ENCODE results near the gene OR1B1. TPM values are rescaled to one million over a fixed set of nuclear protein-coding genes. Genes with fewer than 3 reads are reported as not detected.

Gene OR1B1
- total and polyA plus RNA-seq, 8 donors, result 0.19 TPM; not detected in 7

- FAIRE-seq, result no peak
- WGBS, 2 donors, result 21 to 29% methylated on average over 1 of the region's 1 CpG
- no peak for TF ChIP-seq CTCF (IDR thresholded peaks at IDR 0.05)
- Histone ChIP-seq H3K27ac (no peak overlapping the region), H3K27me3 (no peaks in the 10 kb centered on the region), H3K36me3 (no peaks in the 10 kb centered on the region), H3K4me1 (no peaks in the 10 kb centered on the region), H3K4me3 (no peak overlapping the region), H3K9me3 (no peaks in the 10 kb centered on the region)
- no peak for ATAC-seq
- intact Hi-C loops (cut with DNase I), result no loop called here
- DNase-seq, result no peak
Measured at GRCh38 chr9:122656378-122656777, 1.0 kb downstream of the OR1B1 start.

DNA sequence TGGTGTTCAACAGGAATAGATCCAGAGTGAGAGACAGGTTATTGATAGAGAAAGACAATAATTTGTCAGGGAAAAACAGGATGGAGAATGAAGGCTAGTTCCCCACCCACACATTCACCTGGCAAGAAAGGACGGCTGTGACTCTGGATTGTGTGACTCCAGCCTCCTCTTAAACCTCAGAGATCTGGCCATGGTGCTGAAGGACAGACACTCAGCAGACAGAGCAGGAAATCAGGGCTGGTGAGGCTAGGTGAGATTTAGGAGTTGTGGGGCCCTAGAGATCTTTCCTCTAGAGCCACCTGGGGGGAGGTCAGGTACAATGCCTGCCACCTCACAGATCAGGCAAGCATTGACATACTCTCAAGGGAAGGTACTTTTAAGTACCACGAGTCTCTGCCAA is 15.2 kb downstream of the OR1B1 start:
- ATAC-seq (no peak), DNase-seq (no peak), FAIRE-seq (no peak)
- intact Hi-C loops (cut with DNase I), result no loop called here
- Histone ChIP-seq H3K4me3 (no peak overlapping the region), H3K9me3 (no peaks in the 10 kb centered on the region), H3K27ac (no peak overlapping the region), H3K36me3 (no peaks in the 10 kb centered on the region), H3K4me1 (no peaks in the 10 kb centered on the region), H3K27me3 (no peaks in the 10 kb centered on the region)
- TF ChIP-seq CTCF (IDR thresholded peaks at IDR 0.05), result no peak
- WGBS, 2 donors, result 20 to 36% methylated on average over 2 of the region's 2 CpGs

DNA sequence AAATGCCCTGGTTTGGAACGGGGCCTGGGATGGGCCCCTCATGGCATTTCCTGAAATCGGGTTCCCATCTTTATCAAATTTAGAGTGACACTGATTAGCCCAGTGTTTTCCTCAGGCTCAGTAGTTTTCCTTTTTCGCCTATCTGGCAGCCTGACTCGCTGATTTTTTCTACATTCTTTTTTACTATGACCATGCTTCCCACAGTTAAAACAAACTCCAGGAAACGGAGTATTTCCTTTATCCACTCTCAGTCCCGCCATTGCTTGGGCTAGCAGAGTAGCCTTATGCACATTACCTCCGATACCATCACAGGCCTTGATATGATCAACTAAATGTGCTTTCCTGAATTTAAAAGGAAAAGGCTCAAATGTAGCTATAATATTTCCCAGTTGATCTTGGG is 37.4 kb downstream of the OR1B1 start:
- no peak for FAIRE-seq
- Histone ChIP-seq H3K4me3 (no peak overlapping the region), H3K27me3 (no peaks in the 10 kb centered on the region), H3K4me1 (no peaks in the 10 kb centered on the region), H3K36me3 (no peaks in the 10 kb centered on the region), H3K27ac (no peak overlapping the region), H3K9me3 (no peaks in the 10 kb centered on the region)
- no peak for TF ChIP-seq CTCF (IDR thresholded peaks at IDR 0.05)
- intact Hi-C loops (cut with DNase I), result no loop called here
- 57 to 68% methylated on average over 7 of the region's 7 CpGs for WGBS, 2 donors
- DNase-seq, result no peak
- no peak for ATAC-seq

DNA sequence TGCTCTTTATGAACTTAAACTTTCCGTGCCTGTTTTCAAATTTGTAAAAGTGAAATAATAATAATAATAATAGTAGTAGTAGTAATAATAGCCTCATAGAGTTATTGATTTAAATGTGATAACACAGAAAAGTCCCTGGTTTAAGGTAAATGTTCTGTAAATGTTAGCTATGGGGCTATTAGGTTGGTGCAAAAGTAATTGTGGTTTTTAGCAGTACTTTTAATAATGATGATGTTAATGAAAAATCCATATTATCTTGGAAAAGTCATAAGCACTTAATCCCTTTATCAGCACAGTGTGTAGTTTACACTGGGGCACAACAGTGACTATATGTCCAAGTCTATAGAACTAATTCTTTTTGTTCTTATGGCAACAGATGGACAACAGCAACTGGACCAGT is 43.1 kb downstream of the OR1B1 start, which contains the start of gene OR1Q1:
OR1Q1 (plus strand) TSS at position 377 of the 400 bp plus-strand sequence; CDS start at position 377, 0 bp downstream.
- Histone ChIP-seq H3K27me3 (no peaks in the 10 kb centered on the region), H3K4me1 (no peaks in the 10 kb centered on the region), H3K27ac (no peak within 1 kb of the TSS), H3K36me3 (no peaks in the 10 kb centered on the region), H3K9me3 (no peaks in the 10 kb centered on the region), H3K4me3 (no peak within 1 kb of the TSS)
- intact Hi-C loops (cut with DNase I), result no loop called here
- 85 to 89% methylated on average over 1 of the region's 1 CpG for WGBS, 2 donors
- DNase-seq (no peak), FAIRE-seq (no peak), ATAC-seq (no peak)
- no peak for TF ChIP-seq CTCF (IDR thresholded peaks at IDR 0.05)

DNA sequence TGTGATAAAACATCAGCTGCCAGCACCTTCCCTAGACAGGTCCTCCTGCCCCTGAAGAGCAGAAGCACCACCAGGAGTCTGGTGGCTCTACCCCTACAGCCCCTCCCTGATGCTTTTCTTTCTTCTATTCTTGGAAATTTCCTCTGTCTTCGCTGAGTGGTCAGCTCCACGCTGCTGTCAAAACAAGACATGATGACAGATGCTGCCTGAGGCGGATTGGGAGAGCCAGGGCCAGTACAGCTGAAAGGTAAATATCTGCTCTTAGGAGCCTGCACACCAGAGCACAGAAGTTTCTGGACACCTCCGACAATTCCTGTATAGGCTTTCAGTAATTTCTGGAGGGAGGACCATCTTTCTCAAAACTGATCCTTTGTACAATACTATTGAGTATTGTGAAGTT is 47.6 kb downstream of the OR1B1 start:
- 59 to 67% methylated on average over 4 of the region's 4 CpGs for WGBS, 2 donors
- DNase-seq (no peak), ATAC-seq (no peak), FAIRE-seq (no peak)
- Histone ChIP-seq H3K36me3 (no peaks in the 10 kb centered on the region), H3K27ac (no peak overlapping the region), H3K4me3 (no peak overlapping the region), H3K27me3 (no peaks in the 10 kb centered on the region), H3K4me1 (no peaks in the 10 kb centered on the region), H3K9me3 (no peaks in the 10 kb centered on the region)
- no peak for TF ChIP-seq CTCF (IDR thresholded peaks at IDR 0.05)
- intact Hi-C loops (cut with DNase I), result no loop called here
